Spleen (tissue), 7 donors: Measurements from ENCODE around the gene SYNDIG1.

Experiments
- POLR2A ChIP-seq, 3 donors: fragments of 450-650 bp; IDR thresholded peaks; one replicate each; pipeline ENCODE4 v1.5.1; 2017; ENCODE audit warnings: antibody characterized with exemption in 3 of 3, mild to moderate bottlenecking in 1 of 3
- POLR2AphosphoS5 ChIP-seq, 3 donors: sonication (generic); formaldehyde crosslinking; IDR thresholded peaks; one replicate each; pipeline ENCODE4 v1.5.1; 2017; ENCODE audit warnings: antibody characterized with exemption in 3 of 3
- TF ChIP-seq, protein P1 (sequence below), 11 experiments: fragments of 200-600 bp in 7 of 11; fragments of 450-650 bp in 4 of 11; sonication (generic) in 4 of 11; IDR thresholded peaks in 8 of 11; conservative IDR thresholded peaks in 3 of 11; 1 replicate in 7 of 11; 2 replicates in 4 of 11; pipeline versions ENCODE4 v1.4.0 to v1.8.0; 2016 to 2021; ENCODE audit warnings: antibody characterized with exemption in 11 of 11, inconsistent platforms in 4 of 11, mild to moderate bottlenecking in 1 of 11
- donor health status: DM: no; HTN: no; CAD: no; lungs with moderate emphysema.
- donor health status: DM: no; HTN: no; CAD: no.
- donor health status: DM: no; HTN: no; CAD: no.

DNA sequence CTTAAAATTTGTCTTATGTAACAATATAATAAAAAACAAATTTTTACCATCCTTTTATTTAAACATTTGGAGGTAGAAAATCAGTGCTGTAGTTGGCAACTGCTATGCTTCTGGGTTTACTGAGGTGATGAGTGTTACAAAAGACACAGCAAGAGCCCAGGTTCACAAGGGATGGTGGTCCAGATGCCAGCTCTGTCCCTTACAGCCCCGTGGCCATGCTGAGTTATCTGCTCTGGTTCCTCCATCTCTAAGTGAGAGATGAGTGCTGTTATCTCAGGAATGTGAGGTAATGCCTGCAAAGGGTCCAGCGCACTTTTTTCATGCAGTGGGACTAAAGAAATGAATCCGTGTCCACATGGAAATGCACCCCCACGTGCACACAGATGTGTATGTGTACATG lies 17.8 kb downstream of the SYNDIG1 start:
- TF ChIP-seq, protein P1, sequence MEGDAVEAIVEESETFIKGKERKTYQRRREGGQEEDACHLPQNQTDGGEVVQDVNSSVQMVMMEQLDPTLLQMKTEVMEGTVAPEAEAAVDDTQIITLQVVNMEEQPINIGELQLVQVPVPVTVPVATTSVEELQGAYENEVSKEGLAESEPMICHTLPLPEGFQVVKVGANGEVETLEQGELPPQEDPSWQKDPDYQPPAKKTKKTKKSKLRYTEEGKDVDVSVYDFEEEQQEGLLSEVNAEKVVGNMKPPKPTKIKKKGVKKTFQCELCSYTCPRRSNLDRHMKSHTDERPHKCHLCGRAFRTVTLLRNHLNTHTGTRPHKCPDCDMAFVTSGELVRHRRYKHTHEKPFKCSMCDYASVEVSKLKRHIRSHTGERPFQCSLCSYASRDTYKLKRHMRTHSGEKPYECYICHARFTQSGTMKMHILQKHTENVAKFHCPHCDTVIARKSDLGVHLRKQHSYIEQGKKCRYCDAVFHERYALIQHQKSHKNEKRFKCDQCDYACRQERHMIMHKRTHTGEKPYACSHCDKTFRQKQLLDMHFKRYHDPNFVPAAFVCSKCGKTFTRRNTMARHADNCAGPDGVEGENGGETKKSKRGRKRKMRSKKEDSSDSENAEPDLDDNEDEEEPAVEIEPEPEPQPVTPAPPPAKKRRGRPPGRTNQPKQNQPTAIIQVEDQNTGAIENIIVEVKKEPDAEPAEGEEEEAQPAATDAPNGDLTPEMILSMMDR (IDR thresholded peaks at IDR 0.05 in 8 of 11, conservative IDR thresholded peaks at IDR 0.05 in 3 of 11): no peak
- TF ChIP-seq POLR2A (IDR thresholded peaks at IDR 0.05): no peak
- TF ChIP-seq POLR2AphosphoS5 (IDR thresholded peaks at IDR 0.05): no peak
